ENCODE results near the gene OSBP2.

Gene OSBP2

GRCh38 chr22:30925667-30926066, 231.0 kb downstream of the OSBP2 start:
- in situ Hi-C loops (cut with HindIII; ENCODE audit: low sequenced_read_pairs): no loop called here
- no peak overlapping the region for H3K4me3 ChIP-seq (ENCODE audit: low read depth, low read length)
- no peak for DNase-seq (ENCODE audit: low read depth)
- TF ChIP-seq CTCF (IDR thresholded peaks at IDR 0.05; ENCODE audit: low read depth, low read length, missing control alignments): no peak

- no peak overlapping the region for H3K4me3 ChIP-seq (ENCODE audit: low read depth, low read length)
- in situ Hi-C loops (cut with HindIII; ENCODE audit: low sequenced_read_pairs): no loop called here
- no peak for DNase-seq (ENCODE audit: low read depth)
- no peak for TF ChIP-seq CTCF (IDR thresholded peaks at IDR 0.05; ENCODE audit: low read depth, low read length, missing control alignments)
Measured at GRCh38 chr22:30926706-30927105, 232.0 kb downstream of the OSBP2 start.

GRCh38 chr22:30927806-30928205, 233.1 kb downstream of the OSBP2 start:
- H3K4me3 ChIP-seq (ENCODE audit: low read depth, low read length): no peak overlapping the region

GRCh38 chr22:30928401-30928800, 233.7 kb downstream of the OSBP2 start:
- no peak for TF ChIP-seq CTCF (IDR thresholded peaks at IDR 0.05; ENCODE audit: low read depth, low read length, missing control alignments)
- H3K4me3 ChIP-seq (ENCODE audit: low read depth, low read length): no peak overlapping the region
- DNase-seq (ENCODE audit: low read depth): no peak
- in situ Hi-C loops (cut with HindIII; ENCODE audit: low sequenced_read_pairs): no loop called here

More at GRCh38 chr22:30927806-30928205, 233.1 kb downstream of the OSBP2 start:
- DNase-seq (ENCODE audit: low read depth): no peak
- TF ChIP-seq CTCF (IDR thresholded peaks at IDR 0.05; ENCODE audit: low read depth, low read length, missing control alignments): no peak
- in situ Hi-C loops (cut with HindIII; ENCODE audit: low sequenced_read_pairs): no loop called here

GRCh38 chr22:30930228-30930627, 235.6 kb downstream of the OSBP2 start:
- no peak for DNase-seq (ENCODE audit: low read depth)
- no peak for TF ChIP-seq CTCF (IDR thresholded peaks at IDR 0.05; ENCODE audit: low read depth, low read length, missing control alignments)
- in situ Hi-C loops (cut with HindIII; ENCODE audit: low sequenced_read_pairs): no loop called here
- H3K4me3 ChIP-seq (ENCODE audit: low read depth, low read length): no peak overlapping the region

GRCh38 chr22:30931541-30932300, 237.0 kb downstream of the OSBP2 start:
- no peak for DNase-seq (ENCODE audit: low read depth)
- in situ Hi-C loops (cut with HindIII; ENCODE audit: low sequenced_read_pairs): no loop called here
- no peak for TF ChIP-seq CTCF (IDR thresholded peaks at IDR 0.05; ENCODE audit: low read depth, low read length, missing control alignments)

More at GRCh38 chr22:30931541-30932300, 237.0 kb downstream of the OSBP2 start:
- no peak overlapping the region for H3K4me3 ChIP-seq (ENCODE audit: low read depth, low read length)

All from astrocyte of the cerebellum (primary cell).